Anterior cingulate cortex (tissue), 58 donors: Measurements from ENCODE around the gene CACYBP.
"Not testable (repeated sequence)": the region's sequence is repeated elsewhere in the genome, so short reads cannot be mapped to it uniquely, and the experiment has no call there.

ENCODE experiments used
- DNase-seq, 58 donors: peaks; one replicate each; lab custom pipeline; 2025; lab: John Stamatoyannopoulos, UW

Gene CACYBP

GRCh38 chr1:175002910-175003517 lies 3.3 kb downstream of the CACYBP start:
- DNase-seq, result no peak

DNA sequence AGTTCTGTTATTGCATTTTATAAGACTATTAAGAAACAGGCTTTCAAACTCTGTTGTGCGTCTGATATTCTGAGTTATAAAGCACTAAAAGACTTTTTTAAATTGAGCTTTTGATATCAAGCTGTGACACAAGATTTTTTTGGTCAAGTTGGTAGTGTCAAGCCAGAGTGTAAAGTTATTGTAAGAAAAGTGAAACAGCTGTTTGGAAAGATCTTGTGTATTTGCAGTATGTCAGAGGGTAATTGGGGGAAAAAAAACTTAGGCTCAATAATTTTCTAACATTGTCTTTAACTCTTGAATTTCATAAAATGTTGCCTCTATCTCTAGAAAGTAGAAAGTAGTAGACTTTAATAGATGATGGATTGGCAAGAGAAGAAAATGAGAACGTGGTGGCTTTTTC lies 3.8 kb downstream of the CACYBP start:
- DNase-seq, result no peak

GRCh38 chr1:175005085-175005783 lies 5.5 kb downstream of the CACYBP start:
- no peak for DNase-seq

GRCh38 chr1:175009532-175009931 lies 9.8 kb downstream of the CACYBP start:
- no peak for DNase-seq

DNA sequence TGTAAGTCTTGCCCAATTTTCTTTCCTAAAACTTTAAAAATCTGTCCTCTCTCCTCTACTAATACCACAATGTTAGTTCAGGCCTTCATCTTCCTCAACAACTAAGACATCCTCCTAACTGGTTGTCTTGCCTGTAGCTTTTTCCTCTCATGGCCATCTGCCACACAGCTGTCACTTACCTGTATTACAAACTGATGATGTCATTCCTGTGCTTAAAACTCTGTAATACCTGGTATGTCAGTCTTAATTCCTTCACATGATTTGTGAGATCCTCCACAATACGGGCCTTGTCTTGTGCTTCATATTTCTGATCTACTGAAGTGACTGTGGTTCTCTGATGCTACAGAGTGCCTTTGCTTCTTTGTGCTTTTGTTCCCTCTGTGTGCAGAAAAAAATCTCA lies 13.7 kb downstream of the CACYBP start:
- DNase-seq, result no peak

GRCh38 chr1:175015243-175015642 lies 15.5 kb downstream of the CACYBP start:
- DNase-seq, result no peak

GRCh38 chr1:175019524-175019923 lies 19.8 kb downstream of the CACYBP start:
- DNase-seq, result no peak

DNA sequence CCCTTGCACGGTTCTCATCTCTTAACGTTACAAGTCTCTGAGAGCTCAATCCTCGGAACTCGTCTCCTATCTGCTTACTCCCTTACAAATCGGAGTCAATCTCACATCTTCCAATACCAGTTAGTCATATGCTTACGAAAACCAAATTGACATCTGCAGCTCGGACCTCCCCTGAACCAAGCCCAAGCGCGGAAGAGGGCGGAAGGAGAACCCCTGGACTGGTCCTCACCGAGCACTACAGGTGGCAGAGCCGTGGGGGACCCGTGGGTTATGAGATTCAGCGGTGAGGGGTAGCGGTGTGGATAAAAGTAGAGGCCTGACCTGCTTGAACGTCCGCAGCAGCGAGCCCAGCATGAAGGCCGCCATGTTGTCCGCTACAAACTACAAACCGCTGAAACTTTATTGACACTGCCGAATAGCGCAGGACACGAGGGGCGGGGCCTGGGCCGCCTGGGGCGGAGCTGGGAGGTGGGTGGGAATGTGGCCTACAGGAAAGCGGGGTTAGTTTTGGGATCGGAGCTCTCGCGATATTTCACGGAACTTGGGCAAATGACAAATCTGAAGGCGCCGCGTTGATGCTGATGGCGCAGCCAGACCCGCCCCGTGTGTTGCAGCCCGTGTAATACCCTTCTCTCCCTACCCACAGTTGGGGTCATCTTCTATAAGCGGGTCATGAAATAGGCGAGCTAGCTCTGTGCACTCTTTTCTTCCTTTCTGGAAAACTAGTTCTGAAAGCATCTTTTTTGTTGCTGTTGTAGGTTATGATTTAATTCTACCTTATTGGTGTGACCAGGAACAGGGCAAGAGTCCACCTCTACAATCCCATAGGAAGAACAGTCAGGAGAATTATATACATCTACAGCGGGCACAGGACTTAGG lies 23.5 kb downstream of the CACYBP start, which contains the start of gene MRPS14:
Gene MRPS14 (minus strand): TSS at position 383 of the 879 bp plus-strand sequence. CDS start 17 bp downstream, at position 366.
- DNase-seq, result peak; percentile 83 to 98 (median 95)

GRCh38 chr1:175023922-175024242 lies 24.1 kb downstream of the CACYBP start:
- DNase-seq, result not testable (repeated sequence)

- no peak for DNase-seq
Observed at GRCh38 chr1:175024773-175025172, 25.0 kb downstream of the CACYBP start.

DNA sequence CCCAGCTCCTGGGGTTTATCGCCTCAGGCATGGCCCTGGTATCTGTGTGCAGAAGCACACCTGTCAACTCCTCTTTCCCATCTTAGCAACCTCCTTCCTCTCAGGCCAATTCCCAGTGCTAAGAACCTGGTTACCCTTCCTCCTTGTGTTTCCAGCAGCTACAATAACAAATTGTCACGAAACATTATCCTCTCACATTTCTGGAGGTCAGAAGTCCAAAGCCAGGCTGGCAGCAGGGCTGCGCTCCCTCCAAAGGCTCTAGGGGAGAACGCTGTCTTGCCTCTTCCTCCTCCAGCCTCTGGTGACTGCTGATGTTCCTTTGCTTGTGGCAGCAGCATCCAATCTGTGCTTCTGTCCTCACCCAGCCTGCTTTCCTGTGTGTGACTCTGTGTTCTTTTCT lies 34.2 kb downstream of the CACYBP start:
- no peak for DNase-seq

GRCh38 chr1:175034775-175035174 lies 35.0 kb downstream of the CACYBP start:
- DNase-seq, result no peak

- DNase-seq, result no peak
Observed at GRCh38 chr1:175035865-175036264, 36.1 kb downstream of the CACYBP start.

GRCh38 chr1:175036476-175036875 lies 36.7 kb downstream of the CACYBP start:
- no peak for DNase-seq

DNA sequence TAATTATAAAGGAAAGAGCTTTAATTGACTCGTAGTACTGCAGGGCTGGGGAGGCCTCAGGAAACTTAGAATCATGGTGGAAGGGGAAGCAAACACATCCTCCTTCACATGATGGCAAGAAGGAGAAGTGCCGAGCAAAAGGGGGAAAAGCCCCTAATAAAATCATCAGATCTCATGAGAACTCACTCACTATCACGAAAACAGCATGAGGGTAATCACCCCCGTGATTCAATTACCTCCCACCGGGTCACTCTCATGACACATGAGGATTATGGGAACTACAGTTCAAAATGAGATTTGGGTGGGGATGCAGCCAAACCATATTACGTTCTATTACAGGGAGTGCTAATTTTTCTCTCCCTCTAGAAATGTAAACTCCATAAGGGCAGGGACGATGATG lies 37.7 kb downstream of the CACYBP start:
- DNase-seq, result no peak

DNA sequence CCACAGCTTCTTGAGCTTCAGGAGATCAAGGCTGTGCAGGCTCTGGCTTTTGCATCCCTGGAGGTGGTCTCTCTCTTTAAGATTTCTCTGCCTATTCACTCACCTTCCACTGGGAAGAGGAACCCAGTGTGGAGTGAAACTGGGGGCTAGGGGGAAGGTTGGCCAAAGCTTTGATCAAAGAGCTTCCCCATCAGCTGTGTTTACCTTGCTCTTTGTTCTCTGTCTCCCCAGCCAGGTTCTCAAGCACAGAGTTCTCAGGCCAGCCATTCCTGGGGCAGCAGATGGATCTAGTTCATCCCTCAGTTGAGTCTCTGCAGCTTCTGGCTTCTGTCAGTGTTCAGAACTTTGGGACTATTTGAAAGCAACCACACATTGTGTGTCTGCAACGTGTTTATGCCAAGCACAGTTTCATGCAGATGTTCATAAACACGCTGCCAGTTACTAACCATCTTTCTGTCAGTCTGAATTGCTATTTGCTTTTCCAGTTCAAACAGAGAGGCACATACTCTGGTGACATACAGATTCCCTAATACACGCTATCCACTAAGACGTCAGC lies 40.7 kb downstream of the CACYBP start:
- DNase-seq, result no peak

GRCh38 chr1:175042650-175043049 lies 42.9 kb downstream of the CACYBP start:
- DNase-seq, result no peak

GRCh38 chr1:175043824-175044223 lies 44.1 kb downstream of the CACYBP start:
- no peak for DNase-seq

DNA sequence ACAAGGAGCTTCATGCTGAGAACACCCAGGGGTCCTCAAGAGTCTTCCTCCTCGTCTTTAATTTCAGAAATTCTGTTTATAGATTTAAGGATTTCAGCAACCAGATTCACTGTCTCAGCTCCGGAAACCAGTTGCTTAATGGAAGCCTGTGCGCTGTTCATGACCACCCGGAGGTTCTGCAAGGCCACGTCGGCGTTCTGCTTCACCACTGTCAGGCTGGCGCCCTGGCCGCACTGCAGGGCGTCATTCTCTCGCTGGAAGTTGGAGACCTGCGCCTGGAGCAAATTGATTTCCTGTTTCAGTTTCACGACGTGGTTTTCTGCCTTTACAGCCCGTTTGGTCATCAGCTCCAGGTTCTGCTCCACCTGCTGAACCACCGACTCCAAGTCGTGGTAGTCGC lies 44.8 kb downstream of the CACYBP start:
- not testable (repeated sequence) for DNase-seq

DNA sequence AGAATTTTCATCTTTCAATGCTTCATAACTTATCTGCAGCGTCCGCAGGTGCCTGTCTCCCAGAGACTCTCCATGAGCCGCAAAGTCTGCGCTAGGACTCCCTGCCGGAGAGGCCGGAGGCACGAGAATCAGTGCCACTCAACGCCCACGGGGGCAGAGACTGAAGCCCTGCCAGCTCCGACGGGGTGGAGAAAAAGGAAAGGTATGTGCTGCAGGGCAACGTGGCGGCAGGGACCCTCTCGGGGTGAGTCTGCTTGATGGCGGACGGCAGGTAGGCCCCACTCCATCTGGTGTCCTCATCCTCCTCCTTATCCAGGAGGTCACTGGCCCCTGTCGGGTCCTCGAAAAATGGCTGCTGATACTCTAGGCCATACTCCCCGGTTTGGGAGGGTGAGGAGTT lies 45.4 kb downstream of the CACYBP start:
- no peak for DNase-seq

DNA sequence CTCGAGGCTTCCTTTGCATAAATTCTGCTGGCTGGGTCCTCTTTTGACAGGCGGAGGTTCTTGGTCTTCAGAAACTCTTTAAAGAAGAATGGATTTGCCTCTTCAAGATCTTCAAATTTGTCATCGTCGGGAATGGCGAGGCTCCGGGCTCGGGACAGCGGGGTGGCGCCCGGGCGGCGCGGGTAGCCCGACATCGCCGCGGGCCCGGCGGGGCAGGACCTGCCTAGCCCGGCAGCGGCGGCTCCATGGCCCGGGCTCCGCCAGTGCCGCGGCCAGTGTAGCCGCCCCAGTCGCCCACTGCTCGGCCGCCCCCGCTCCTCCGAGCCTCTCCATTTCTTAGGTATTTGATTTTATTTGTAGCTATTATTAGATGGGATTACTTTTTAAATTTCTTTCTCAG lies 45.8 kb downstream of the CACYBP start:
- no peak for DNase-seq
